Thoracic aorta (tissue), 2 donors: ENCODE results near the gene CACNG6. TPM values are rescaled to one million over a fixed set of nuclear protein-coding genes. Genes with fewer than 3 reads are reported as not detected.

ENCODE experiments used
- ATAC-seq: fragments of 150-250 bp; one replicate; pipeline ENCODE4 v1.8.0; 2017; ENCODE audit warnings: low read depth; ENCODE audit not compliant: insufficient number of reproducible peaks, low FRiP score
- DNase-seq: peaks from one replicate; pipeline ENCODE4 v3.0.0-alpha.2; 2020; ENCODE audit warnings: low spot score
- H3K27ac ChIP-seq, 2 donors: fragments of 200-600 bp; sonication (generic); 1 replicate in 1 of 2; 2 replicates in 1 of 2; pipeline ENCODE4 v1.5.1; 2016; ENCODE audit warnings: mild to moderate bottlenecking in 2 of 2, moderate library complexity in 2 of 2
- H3K27me3 ChIP-seq: fragments of 200-600 bp; sonication (generic); replicated peaks from 2 replicates; pipeline ENCODE4 v1.6.0; 2016; ENCODE audit warnings: mild to moderate bottlenecking; ENCODE audit not compliant: insufficient read depth
- H3K36me3 ChIP-seq: fragments of 200-600 bp; sonication (generic); one replicate; pipeline ENCODE4 v1.5.1; 2016
- H3K4me1 ChIP-seq, 2 donors: fragments of 200-600 bp; sonication (generic); 1 replicate in 1 of 2; 2 replicates in 1 of 2; pipeline versions ENCODE4 v1.5.1 to v1.6.0; 2016; ENCODE audit warnings: low read depth in 2 of 2, mild to moderate bottlenecking in 1 of 2; ENCODE audit not compliant: control insufficient read depth in 1 of 2
- H3K4me3 ChIP-seq: fragments of 200-600 bp; sonication (generic); 2 replicates; pipeline ENCODE4 v1.5.1; 2016; ENCODE audit warnings: mild to moderate bottlenecking
- H3K9me3 ChIP-seq: fragments of 200-600 bp; sonication (generic); 2 replicates; pipeline ENCODE4 v1.5.1; 2016
- CTCF ChIP-seq: fragments of 200-600 bp; sonication (generic); IDR thresholded peaks from one replicate; pipeline ENCODE4 v1.5.1; 2019; ENCODE audit warnings: antibody characterized with exemption
- total RNA-seq, 2 donors: library from RNA; depleted of rRNA; stranded (reverse); fragments of >200 nt; gene quantifications; one replicate each; pipeline versions ENCODE4 v1.1.0 to v1.2.3, GENCODE V29; 2016

CACNG6 gene
- total RNA-seq, 2 donors from 2014 or later = not detected

DNA sequence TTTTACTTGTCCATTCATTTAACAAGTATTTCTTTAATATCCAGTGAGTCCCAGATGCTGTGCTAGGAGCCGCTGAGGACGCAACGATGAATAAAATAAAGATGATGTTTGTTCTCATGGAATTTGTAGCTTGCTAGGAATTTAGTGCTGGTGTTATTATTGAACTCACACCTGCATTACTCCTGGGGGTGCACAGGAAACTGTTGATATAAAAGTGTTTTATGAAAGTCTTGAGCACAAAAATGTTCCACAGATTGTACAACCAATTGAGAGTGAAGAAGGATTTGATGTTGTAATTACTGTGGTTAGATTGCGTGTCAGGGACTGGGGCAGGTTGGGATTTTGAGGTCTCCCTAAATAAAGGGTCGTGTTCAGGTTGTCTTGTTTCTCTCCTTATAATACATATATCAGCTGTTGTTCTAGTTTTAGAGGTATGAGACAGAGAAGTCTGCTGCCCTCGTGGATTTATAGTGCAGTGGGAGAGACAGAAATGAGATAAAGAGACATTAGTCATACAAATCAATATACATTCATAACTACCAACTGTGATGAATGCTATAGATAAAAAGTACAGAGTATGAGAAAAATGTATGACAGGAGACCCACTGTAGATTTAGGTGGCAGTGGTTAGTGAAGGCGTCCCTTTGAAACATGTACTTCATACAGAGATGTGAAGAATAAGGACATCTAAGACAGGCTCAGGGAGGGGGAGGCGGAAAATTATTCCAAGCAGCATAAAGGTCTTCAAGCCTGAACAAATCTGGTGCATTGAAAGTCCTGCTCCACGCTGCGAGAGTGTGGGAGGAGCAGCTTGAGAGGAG, 11.3 kb downstream of the CACNG6 start:
- Histone ChIP-seq H3K27me3 (no peaks in the 10 kb centered on the region), H3K36me3 (no peaks in the 10 kb centered on the region), H3K27ac (no peak overlapping the region), H3K9me3 (no peaks in the 10 kb centered on the region), H3K4me3 (no peak overlapping the region), H3K4me1 (no peaks in the 10 kb centered on the region)
- ATAC-seq (no peak), DNase-seq (no peak)
- TF ChIP-seq CTCF = no peak

- Histone ChIP-seq H3K4me3 (no peak overlapping the region), H3K4me1 (no peaks in the 10 kb centered on the region)
Observed at GRCh38 chr19:54009440-54009839, 18.0 kb downstream of the CACNG6 start.

GRCh38 chr19:54010474-54010873, 19.0 kb downstream of the CACNG6 start:
- H3K27me3 ChIP-seq = no peaks in the 10 kb centered on the region
- H3K27ac ChIP-seq = no peak overlapping the region
- no peaks in the 10 kb centered on the region for H3K4me1 ChIP-seq

More at GRCh38 chr19:54009440-54009839, 18.0 kb downstream of the CACNG6 start:
- no peak for DNase-seq
- Histone ChIP-seq H3K36me3 (no peaks in the 10 kb centered on the region), H3K27me3 (no peaks in the 10 kb centered on the region), H3K9me3 (no peaks in the 10 kb centered on the region), H3K27ac (no peak overlapping the region)
- ATAC-seq = no peak
- TF ChIP-seq CTCF = no peak

DNA sequence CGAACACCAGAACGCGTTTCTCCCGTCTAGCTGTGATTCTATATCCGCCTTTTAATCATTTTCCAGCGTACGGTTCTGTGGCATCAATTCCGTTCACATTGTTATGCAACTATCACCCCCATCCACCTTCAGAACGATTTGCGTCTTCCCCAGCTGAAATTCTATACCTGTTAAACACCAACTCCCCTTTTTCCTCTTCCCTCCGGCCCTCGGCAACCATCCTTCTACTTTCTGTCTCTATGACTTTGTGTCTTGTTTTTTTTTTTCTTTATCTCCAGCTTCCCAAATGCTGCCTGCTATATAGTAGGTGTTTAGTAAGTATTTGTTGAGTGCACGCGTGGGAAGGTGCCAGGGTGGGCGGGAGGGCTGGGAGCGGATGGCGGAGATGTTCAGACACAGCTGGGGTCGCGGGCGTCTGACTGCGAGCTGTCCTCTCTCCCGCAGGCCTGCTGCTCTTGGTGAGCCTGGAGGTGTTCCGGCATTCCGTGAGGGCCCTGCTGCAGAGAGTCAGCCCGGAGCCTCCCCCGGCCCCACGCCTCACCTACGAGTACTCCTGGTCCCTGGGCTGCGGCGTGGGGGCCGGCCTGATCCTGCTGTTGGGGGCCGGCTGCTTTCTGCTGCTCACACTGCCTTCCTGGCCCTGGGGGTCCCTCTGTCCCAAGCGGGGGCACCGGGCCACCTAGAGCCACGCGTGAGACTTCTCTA, 20.2 kb downstream of the CACNG6 start:
- H3K27me3 ChIP-seq = no peaks in the 10 kb centered on the region
- ATAC-seq = no peak
- no peak overlapping the region for H3K27ac ChIP-seq
- H3K36me3 ChIP-seq = no peaks in the 10 kb centered on the region
- H3K4me3 ChIP-seq = no peak overlapping the region
- no peak for DNase-seq
- H3K4me1 ChIP-seq = no peaks in the 10 kb centered on the region
- no peak for TF ChIP-seq CTCF
- H3K9me3 ChIP-seq = no peaks in the 10 kb centered on the region

More at GRCh38 chr19:54010474-54010873, 19.0 kb downstream of the CACNG6 start:
- no peaks in the 10 kb centered on the region for H3K36me3 ChIP-seq
- TF ChIP-seq CTCF = no peak
- H3K4me3 ChIP-seq = no peak overlapping the region
- H3K9me3 ChIP-seq = no peaks in the 10 kb centered on the region
- DNase-seq (no peak), ATAC-seq (no peak)

GRCh38 chr19:54013866-54014265, 22.4 kb downstream of the CACNG6 start:
- H3K9me3 ChIP-seq = no peaks in the 10 kb centered on the region
- no peak overlapping the region for H3K27ac ChIP-seq
- ATAC-seq (no peak), DNase-seq (no peak)
- H3K27me3 ChIP-seq = no peaks in the 10 kb centered on the region
- H3K36me3 ChIP-seq = no peaks in the 10 kb centered on the region
- H3K4me1 ChIP-seq = no peaks in the 10 kb centered on the region
- H3K4me3 ChIP-seq = no peak overlapping the region
- TF ChIP-seq CTCF = no peak
